IMR-90 (cell line): ENCODE data around the gene GBA3. TPM values are rescaled to one million over a fixed set of nuclear protein-coding genes. Genes with fewer than 3 reads are reported as not detected.

Experiments used
- ATAC-seq: fragments of 200-7000 bp; cut with Tn5 transposase; 2 replicates; pipeline ENCODE4 v1.9.1; 2020; ENCODE audit warnings: low read depth, mild to moderate bottlenecking, moderate library complexity
- BruUV-seq: library from RNA; stranded (reverse); fragments of 400-500 nt; replicated peaks from 2 replicates; lab custom pipeline; 2021; lab: Mats Ljungman, UMichigan
- CTCF ChIA-PET: fragments of 300-600 bp; formaldehyde crosslinking; extraction: SDS; loops from one replicate; lab custom pipeline; 2021; ENCODE audit warnings: antibody characterized with exemption; lab: Yijun Ruan, JAX
- POLR2A ChIA-PET: fragments of 300-600 bp; sonication (Branson Sonifier 250); formaldehyde crosslinking; loops from one replicate; lab custom pipeline; 2022; ENCODE audit warnings: antibody characterized with exemption; ENCODE audit not compliant: unreplicated experiment; lab: Charles Lee
- DNase-seq: peaks from one replicate; pipeline ENCODE4 v3.0.0; 2013
- H2AFZ ChIP-seq: replicated peaks from 2 replicates; pipeline ENCODE3; 2013; ENCODE audit warnings: low read length, mild to moderate bottlenecking; ENCODE audit not compliant: poor library complexity
- H2AK5ac ChIP-seq: 2 replicates; pipeline ENCODE4 v1.6.1; 2013; ENCODE audit warnings: low read depth, low read length, inconsistent platforms
- H2AK9ac ChIP-seq: replicated peaks from 2 replicates; pipeline ENCODE3; 2013; ENCODE audit warnings: mild to moderate bottlenecking, low read depth, low read length, moderate library complexity; ENCODE audit not compliant: poor library complexity
- H2BK120ac ChIP-seq: 2 replicates; pipeline ENCODE4 v1.6.1; 2013; ENCODE audit warnings: low read depth, low read length, inconsistent platforms
- H2BK15ac ChIP-seq: 3 replicates; pipeline ENCODE4 v1.6.1; 2013; ENCODE audit warnings: low read depth, low read length, inconsistent platforms
- H2BK20ac ChIP-seq: 2 replicates; pipeline ENCODE4 v1.6.1; 2013; ENCODE audit warnings: low read depth, mild to moderate bottlenecking, inconsistent platforms, low read length, moderate library complexity
- H2BK5ac ChIP-seq: 2 replicates; pipeline ENCODE4 v1.6.1; 2013; ENCODE audit warnings: mild to moderate bottlenecking, low read depth, low read length, inconsistent platforms; ENCODE audit not compliant: poor library complexity, severe bottlenecking
- H3K14ac ChIP-seq: replicated peaks from 2 replicates; pipeline ENCODE4 v1.6.1; 2013; ENCODE audit warnings: low read depth, low read length, inconsistent platforms
- H3K18ac ChIP-seq: 2 replicates; pipeline ENCODE4 v1.6.1; 2013; ENCODE audit warnings: low read depth, low read length, control low read depth
- H3K23ac ChIP-seq: 2 replicates; pipeline ENCODE4 v1.6.1; 2013; ENCODE audit warnings: low read depth, low read length, inconsistent platforms
- H3K27ac ChIP-seq: 2 replicates; pipeline ENCODE4 v1.5.1; 2013; ENCODE audit warnings: mild to moderate bottlenecking, control low read depth, low read length; ENCODE audit not compliant: insufficient read depth
- H3K27me3 ChIP-seq: 2 replicates; pipeline ENCODE4 v1.6.1; 2013; ENCODE audit warnings: low read length; ENCODE audit not compliant: control insufficient read depth, insufficient read depth
- H3K36me3 ChIP-seq: 2 replicates; pipeline ENCODE4 v1.6.1; 2013; ENCODE audit warnings: low read length, mixed read lengths; ENCODE audit not compliant: control insufficient read depth, insufficient read depth
- H3K4ac ChIP-seq: 2 replicates; pipeline ENCODE4 v1.6.1; 2013; ENCODE audit warnings: low read depth, low read length, inconsistent platforms
- H3K4me1 ChIP-seq: 2 replicates; pipeline ENCODE4 v1.6.1; 2013; ENCODE audit warnings: low read length, mixed read lengths; ENCODE audit not compliant: control insufficient read depth, insufficient read depth
- H3K4me2 ChIP-seq: 2 replicates; pipeline ENCODE4 v1.6.1; 2013; ENCODE audit warnings: low read depth, mild to moderate bottlenecking, control low read depth, low read length, moderate library complexity
- H3K4me3 ChIP-seq: 2 replicates; pipeline ENCODE4 v1.5.1; 2013; ENCODE audit warnings: low read depth, mild to moderate bottlenecking, control low read depth, low read length, moderate library complexity; ENCODE audit not compliant: insufficient read depth
- H3K56ac ChIP-seq: 2 replicates; pipeline ENCODE4 v1.6.1; 2013; ENCODE audit warnings: low read length, inconsistent platforms; ENCODE audit not compliant: insufficient read depth; ENCODE audit errors: extremely low read depth
- H3K79me1 ChIP-seq, 2 experiments: 2 replicates each; pipeline ENCODE4 v1.6.1; 2013; ENCODE audit warnings: low read length in 2 of 2, inconsistent platforms in 1 of 2, low read depth in 1 of 2
- H3K9ac ChIP-seq: 2 replicates; pipeline ENCODE4 v1.6.1; 2013; ENCODE audit warnings: low read depth, low read length, control low read depth
- H3K9me1 ChIP-seq: 2 replicates; pipeline ENCODE4 v1.6.1; 2013; ENCODE audit warnings: low read length, inconsistent platforms; ENCODE audit not compliant: insufficient read depth
- H3K9me3 ChIP-seq: 2 replicates; pipeline ENCODE4 v1.6.1; 2013; ENCODE audit warnings: low read length; ENCODE audit not compliant: control insufficient read depth, insufficient read depth
- H4K20me1 ChIP-seq: 2 replicates; pipeline ENCODE4 v1.6.1; 2013; ENCODE audit warnings: low read length, inconsistent platforms; ENCODE audit not compliant: insufficient read depth
- H4K5ac ChIP-seq: 2 replicates; pipeline ENCODE4 v1.6.1; 2013; ENCODE audit warnings: mild to moderate bottlenecking, low read depth, low read length, control low read depth
- H4K8ac ChIP-seq, 2 experiments: 2 replicates each; pipeline ENCODE4 v1.6.1; 2013; ENCODE audit warnings: low read depth in 2 of 2, low read length in 2 of 2, control low read depth in 1 of 2, inconsistent platforms in 1 of 2
- H4K91ac ChIP-seq: 2 replicates; pipeline ENCODE4 v1.6.1; 2013; ENCODE audit warnings: low read depth, low read length, inconsistent platforms; ENCODE audit not compliant: insufficient read depth
- FOS ChIP-seq: fragments of 150-350 bp; IDR thresholded peaks from 2 replicates; pipeline ENCODE4 v1.6.1; 2016; ENCODE audit warnings: low read depth, low read length
- RCOR1 ChIP-seq: IDR thresholded peaks from 2 replicates; pipeline ENCODE4 v1.6.1; 2012; ENCODE audit warnings: mild to moderate bottlenecking, low read length, improper control_type of control experiment; ENCODE audit not compliant: insufficient replicate concordance
- WGBS, 2 experiments: methylation state at CpG; one replicate each; pipeline versions ENCODE4 v1.1.5 to v1.1.7; 2013; ENCODE audit warnings: missing lambda C conversion rate in 2 of 2; ENCODE audit not compliant: insufficient read length in 1 of 2; ENCODE audit errors: extremely low coverage in 2 of 2; 5-methylcytosine and 5-hydroxymethylcytosine counted together
- dilution Hi-C: fragments of 300-500 bp; cut with HindIII; formaldehyde crosslinking; loops from one replicate; pipeline ENCODE4 v1.14.3; 2018; ENCODE audit warnings: low sequenced_read_pairs; ENCODE audit not compliant: unreplicated experiment
- in situ Hi-C: fragments of 300-500 bp; cut with MboI; formaldehyde crosslinking; loops from 3 replicates; pipeline ENCODE4 v1.14.3; 2019; ENCODE audit warnings: low sequenced_read_pairs, inconsistent platforms, mixed read lengths
- intact Hi-C: fragments of 100-400 bp; cut with micrococcal nuclease; formaldehyde crosslinking; loops from 2 replicates; pipeline ENCODE4 v1.10.0; 2022
- polyA plus RNA-seq, 3 experiments: library from polyadenylated mRNA; depleted of rRNA; stranded (reverse); fragments of >200 nt; gene quantifications; 2 replicates each; pipeline ENCODE4 v1.2.3, GENCODE V29; 2012; ENCODE audit warnings: low replicate concordance in 1 of 3
- total RNA-seq: library from RNA; depleted of rRNA; stranded (reverse); fragments of >200 nt; gene quantifications from 2 replicates; pipeline ENCODE4 v1.2.3, GENCODE V29; 2012

The GBA3 gene
- total and polyA plus RNA-seq, 2 of the 4 experiments (the other 2 are of a cell fraction), result not detected

DNA sequence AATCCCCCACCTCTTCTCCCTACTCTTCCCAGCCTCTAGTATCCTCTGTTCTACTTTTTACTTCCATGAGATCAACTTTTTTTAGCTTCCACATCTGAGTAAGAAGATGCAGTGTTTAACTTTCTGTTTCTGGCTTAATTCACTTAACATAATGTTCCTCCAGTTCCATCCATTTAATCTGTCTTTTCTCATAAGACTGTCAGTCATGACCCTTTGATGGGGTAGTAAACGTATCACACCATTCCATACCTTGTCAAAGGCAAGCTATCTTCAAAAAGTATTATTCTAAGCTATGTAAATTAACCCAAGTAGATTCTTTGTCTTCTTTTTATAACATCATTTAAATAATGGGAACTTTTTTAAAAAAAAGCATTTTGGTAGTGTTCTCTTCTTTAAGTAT, 15.0 kb upstream of the GBA3 start:
- H3K79me1 ChIP-seq, result no peaks in the 10 kb centered on the region
- H4K5ac ChIP-seq, result no peak overlapping the region
- no peaks in the 10 kb centered on the region for H3K4me1 ChIP-seq
- H2AFZ ChIP-seq, result no peak overlapping the region
- no peaks in the 10 kb centered on the region for H4K20me1 ChIP-seq
- H3K27me3 ChIP-seq, result no peaks in the 10 kb centered on the region; the same call in 1 of the 2 replicates
- H4K91ac ChIP-seq, result no peak overlapping the region
- H3K18ac ChIP-seq, result no peak overlapping the region
- H2BK20ac ChIP-seq, result no peak overlapping the region
- BruUV-seq, result no TSS peak
- no peak overlapping the region for H2AK5ac ChIP-seq
- no peak overlapping the region for H2BK15ac ChIP-seq
- H3K4me3 ChIP-seq, result no peak overlapping the region
- no peak overlapping the region for H3K9ac ChIP-seq
- H3K9me3 ChIP-seq, result no peaks in the 10 kb centered on the region
- DNase-seq (no peak), ATAC-seq (no peak)
- dilution Hi-C loops (no loop called here), in situ Hi-C loops (no loop called here), intact Hi-C loops (no loop called here)
- ChIA-PET POLR2A (no interaction called here), CTCF (no interaction called here)
- no peak overlapping the region for H3K23ac ChIP-seq
- no peak overlapping the region for H2BK5ac ChIP-seq
- H3K56ac ChIP-seq, result no peak overlapping the region
- H3K4ac ChIP-seq, result no peak overlapping the region
- no peaks in the 10 kb centered on the region for H3K9me1 ChIP-seq
- no peak overlapping the region for H3K4me2 ChIP-seq
- no peak for TF ChIP-seq FOS
- TF ChIP-seq RCOR1, result no peak
- H4K8ac ChIP-seq, result no peak overlapping the region
- WGBS, 2 experiments, result no CpG with 5 or more reads among the region's 1 CpG
- H2BK120ac ChIP-seq, result no peak overlapping the region
- no peak overlapping the region for H3K14ac ChIP-seq
- no peaks in the 10 kb centered on the region for H3K36me3 ChIP-seq
- H2AK9ac ChIP-seq, result no peak overlapping the region
- H3K27ac ChIP-seq, result no peak overlapping the region
